ENCODE data around the gene CCNG2. TPM values are rescaled to one million over a fixed set of nuclear protein-coding genes. Genes with fewer than 3 reads are reported as not detected.

The CCNG2 gene
- total and polyA plus RNA-seq, 2 of the 4 experiments (the other 2 are of a cell fraction): 11.3 to 14.9 TPM

- peak; percentile 77 for ATAC-seq (ENCODE audit: low read depth)
- no peak for TF ChIP-seq RFX5 (IDR thresholded peaks at IDR 0.05; ENCODE audit: low read depth, low read length)
- TF ChIP-seq BHLHE40 (IDR thresholded peaks at IDR 0.05; ENCODE audit: low read depth, low read length): 0 out of 2 replicates have a peak, but pooled peaks have one; percentile 13
- peak; percentile 87; the same call in 1 of the 2 replicates for TF ChIP-seq MAZ (IDR thresholded peaks at IDR 0.05; ENCODE audit: borderline replicate concordance, low read depth, low read length)
- no peak for TF ChIP-seq CTCF (conservative IDR thresholded peaks at IDR 0.05; ENCODE audit: low read depth, low read length)
- TF ChIP-seq MAFK (IDR thresholded peaks at IDR 0.05; ENCODE audit: low read depth, low read length): no peak
- peak; percentile 98 for TF ChIP-seq CEBPB (IDR thresholded peaks at IDR 0.05; ENCODE audit: low read depth, low read length)
- no peak for TF ChIP-seq RCOR1 (IDR thresholded peaks at IDR 0.05; ENCODE audit: insufficient replicate concordance, low read length)
- TF ChIP-seq NFE2L2 (IDR thresholded peaks at IDR 0.05; ENCODE audit: low read depth, low read length): no peak
- no peak for TF ChIP-seq USF2 (IDR thresholded peaks at IDR 0.05; ENCODE audit: low read depth, low read length)
- no peak for TF ChIP-seq RAD21 (IDR thresholded peaks at IDR 0.05; ENCODE audit: low read length)
- peak; percentile 51 for TF ChIP-seq POLR2A (IDR thresholded peaks at IDR 0.05; ENCODE audit: low read depth, low read length)
- TF ChIP-seq ELK1 (IDR thresholded peaks at IDR 0.05; ENCODE audit: borderline replicate concordance, low read depth, low read length): no peak
- no peak for TF ChIP-seq FOS (IDR thresholded peaks at IDR 0.05; ENCODE audit: low read depth, low read length)
Measured at GRCh38 chr4:77157859-77158486, 966 bp downstream of the CCNG2 start.

More at GRCh38 chr4:77157859-77158486, 966 bp downstream of the CCNG2 start:
- Histone ChIP-seq H2AK9ac (replicated peaks; ENCODE audit: low read depth, low read length, poor library complexity) (peak overlapping the region; percentile 98), H2BK15ac (ENCODE audit: low read depth, low read length) (peak overlapping the region; percentile 59; the same call in 1 of the 3 replicates), H3K4me2 (ENCODE audit: low read depth, low read length) (peak overlapping the region; percentile 80), H3K9me1 (ENCODE audit: insufficient read depth, low read length) (peaks cover 5% of the 10 kb centered on the region; the same call in 1 of the 2 replicates), H3K9ac (ENCODE audit: low read depth, low read length) (peak overlapping the region; percentile 87), H4K91ac (ENCODE audit: insufficient read depth, low read depth, low read length) (peak overlapping the region; percentile 81), H2BK120ac (ENCODE audit: low read depth, low read length) (peak overlapping the region; percentile 91), H3K4ac (ENCODE audit: low read depth, low read length) (peak overlapping the region; percentile 81), H2AFZ (replicated peaks; ENCODE audit: low read length, poor library complexity) (peak overlapping the region; percentile 99), H3K27me3 (ENCODE audit: control insufficient read depth, insufficient read depth, low read length) (peaks cover 3% of the 10 kb centered on the region; the same call in 1 of the 2 replicates), H3K27ac (ENCODE audit: insufficient read depth, low read length) (peak overlapping the region; percentile 93), H2BK20ac (ENCODE audit: low read depth, low read length) (no peak overlapping the region), H4K5ac (ENCODE audit: low read depth, low read length) (no peak overlapping the region; the same call in 1 of the 2 replicates), H4K8ac (ENCODE audit: low read depth in 2 of 2, low read length in 2 of 2) (peak overlapping the region; percentile 38 to 49; a peak in 2 of 4 replicates), H3K79me1 (ENCODE audit: low read depth in 1 of 2, low read length in 2 of 2) (peaks cover 18 to 24% of the 10 kb centered on the region in 2 experiments), H2BK5ac (ENCODE audit: low read depth, low read length, poor library complexity, severe bottlenecking) (peak overlapping the region; percentile 84), H3K56ac (ENCODE audit: extremely low read depth, insufficient read depth, low read length) (peak overlapping the region; percentile 66), H4K20me1 (ENCODE audit: insufficient read depth, low read length) (peaks cover 13% of the 10 kb centered on the region), H3K36me3 (ENCODE audit: control insufficient read depth, insufficient read depth, low read length) (peaks cover 14% of the 10 kb centered on the region), H3K4me1 (ENCODE audit: control insufficient read depth, insufficient read depth, low read length) (peaks cover 4% of the 10 kb centered on the region; the same call in 1 of the 2 replicates), H3K14ac (replicated peaks; ENCODE audit: low read depth, low read length) (peak overlapping the region; percentile 84), H3K23ac (ENCODE audit: low read depth, low read length) (peak overlapping the region; percentile 80; the same call in 1 of the 2 replicates), H3K18ac (ENCODE audit: low read depth, low read length) (peak overlapping the region; percentile 53), H3K4me3 (ENCODE audit: insufficient read depth, low read depth, low read length) (peak overlapping the region; percentile 99), H3K9me3 (ENCODE audit: control insufficient read depth, insufficient read depth, low read length) (no peaks in the 10 kb centered on the region), H2AK5ac (ENCODE audit: low read depth, low read length) (0 out of 2 replicates have a peak overlapping the region, but pooled peaks have one; percentile 27)
- POLR2A ChIA-PET (ENCODE audit: unreplicated experiment): interaction anchor here (0.7 kb wide), 1 partner anchor 82 kb away, joined by 6 read pairs; the partner anchor contains the start of gene CCNI
- CTCF ChIA-PET: interaction anchor here (1.4 kb wide), 1 partner anchor 46 kb away, joined by 5 read pairs; no protein-coding TSS in a partner anchor
- 0% methylated on average over 20 of the region's 53 CpGs; no CpG with 5 or more reads in 1 of the 2 experiments for WGBS, 2 experiments (ENCODE audit: extremely low coverage in 2 of 2, insufficient read length in 1 of 2)
- dilution Hi-C loops (cut with HindIII; ENCODE audit: low sequenced_read_pairs, unreplicated experiment): no loop called here
- peak; percentile 85 for DNase-seq
- in situ Hi-C loops (cut with MboI; ENCODE audit: low sequenced_read_pairs): loop anchor here (25.0 kb wide), 1 partner anchor 396 kb away; no protein-coding TSS in a partner anchor
- intact Hi-C loops (cut with micrococcal nuclease): loop anchor here (2.0 to 5.0 kb wide), 4 partner anchors 15 to 206 kb away; partner anchors contain the start of gene CCNI
- no TSS peak for BruUV-seq (replicated peaks)

All from IMR-90 (cell line).